ENCODE data around the gene SFTA2. TPM values are rescaled to one million over a fixed set of nuclear protein-coding genes. Genes with fewer than 3 reads are reported as not detected.

The SFTA2 gene
- polyA plus RNA-seq, 1 of the 3 experiments (the other 2 are of a cell fraction) = not detected

DNA sequence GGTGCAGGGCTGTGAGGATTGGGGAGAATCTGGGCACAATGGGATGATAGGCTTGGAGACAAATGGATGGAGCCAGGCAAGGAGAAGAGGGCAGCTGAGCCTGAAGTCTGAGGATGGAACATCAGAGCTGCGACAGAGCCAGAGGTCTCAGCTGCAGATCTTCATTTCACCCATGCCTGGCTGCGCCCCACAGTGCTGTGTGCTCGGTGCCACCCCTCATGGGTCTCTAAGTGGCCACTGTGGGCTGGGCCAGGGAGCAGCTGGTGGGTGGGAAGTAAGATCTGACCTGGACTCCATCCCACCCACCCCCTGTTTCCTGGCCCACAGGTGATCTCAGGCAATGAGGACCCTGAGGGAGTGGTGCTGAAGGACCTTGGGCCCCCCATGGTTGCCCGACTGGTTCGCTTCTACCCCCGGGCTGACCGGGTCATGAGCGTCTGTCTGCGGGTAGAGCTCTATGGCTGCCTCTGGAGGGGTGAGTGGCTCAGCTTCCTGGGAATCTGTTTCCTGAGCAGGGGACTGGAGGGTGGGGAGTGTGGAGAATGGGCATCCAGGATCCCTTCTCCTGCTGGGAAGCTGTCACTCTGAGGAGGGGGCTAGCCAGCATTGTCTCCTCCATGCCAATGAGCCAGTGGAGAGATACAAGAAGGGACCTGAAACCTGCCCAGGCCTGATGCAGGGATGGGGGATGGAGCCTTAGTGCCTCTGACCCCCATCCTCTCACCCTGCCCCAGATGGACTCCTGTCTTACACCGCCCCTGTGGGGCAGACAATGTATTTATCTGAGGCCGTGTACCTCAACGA, 41.1 kb downstream of the SFTA2 start:
- no peak for TF ChIP-seq RXRA (IDR thresholded peaks at IDR 0.05; ENCODE audit: borderline replicate concordance, low read depth)
- TF ChIP-seq EZH2phosphoT487 (IDR thresholded peaks at IDR 0.05; ENCODE audit: borderline replicate concordance, low read depth) = no peak
- no peak for TF ChIP-seq RFX5 (IDR thresholded peaks at IDR 0.05; ENCODE audit: low read length)
- no peak for TF ChIP-seq JUND (IDR thresholded peaks at IDR 0.05)
- TF ChIP-seq, protein P1, sequence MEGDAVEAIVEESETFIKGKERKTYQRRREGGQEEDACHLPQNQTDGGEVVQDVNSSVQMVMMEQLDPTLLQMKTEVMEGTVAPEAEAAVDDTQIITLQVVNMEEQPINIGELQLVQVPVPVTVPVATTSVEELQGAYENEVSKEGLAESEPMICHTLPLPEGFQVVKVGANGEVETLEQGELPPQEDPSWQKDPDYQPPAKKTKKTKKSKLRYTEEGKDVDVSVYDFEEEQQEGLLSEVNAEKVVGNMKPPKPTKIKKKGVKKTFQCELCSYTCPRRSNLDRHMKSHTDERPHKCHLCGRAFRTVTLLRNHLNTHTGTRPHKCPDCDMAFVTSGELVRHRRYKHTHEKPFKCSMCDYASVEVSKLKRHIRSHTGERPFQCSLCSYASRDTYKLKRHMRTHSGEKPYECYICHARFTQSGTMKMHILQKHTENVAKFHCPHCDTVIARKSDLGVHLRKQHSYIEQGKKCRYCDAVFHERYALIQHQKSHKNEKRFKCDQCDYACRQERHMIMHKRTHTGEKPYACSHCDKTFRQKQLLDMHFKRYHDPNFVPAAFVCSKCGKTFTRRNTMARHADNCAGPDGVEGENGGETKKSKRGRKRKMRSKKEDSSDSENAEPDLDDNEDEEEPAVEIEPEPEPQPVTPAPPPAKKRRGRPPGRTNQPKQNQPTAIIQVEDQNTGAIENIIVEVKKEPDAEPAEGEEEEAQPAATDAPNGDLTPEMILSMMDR (IDR thresholded peaks at IDR 0.05) = no peak
- no peak for TF ChIP-seq TEAD4 (IDR thresholded peaks at IDR 0.05; ENCODE audit: borderline replicate concordance, insufficient read depth)
- TF ChIP-seq, protein P2, sequence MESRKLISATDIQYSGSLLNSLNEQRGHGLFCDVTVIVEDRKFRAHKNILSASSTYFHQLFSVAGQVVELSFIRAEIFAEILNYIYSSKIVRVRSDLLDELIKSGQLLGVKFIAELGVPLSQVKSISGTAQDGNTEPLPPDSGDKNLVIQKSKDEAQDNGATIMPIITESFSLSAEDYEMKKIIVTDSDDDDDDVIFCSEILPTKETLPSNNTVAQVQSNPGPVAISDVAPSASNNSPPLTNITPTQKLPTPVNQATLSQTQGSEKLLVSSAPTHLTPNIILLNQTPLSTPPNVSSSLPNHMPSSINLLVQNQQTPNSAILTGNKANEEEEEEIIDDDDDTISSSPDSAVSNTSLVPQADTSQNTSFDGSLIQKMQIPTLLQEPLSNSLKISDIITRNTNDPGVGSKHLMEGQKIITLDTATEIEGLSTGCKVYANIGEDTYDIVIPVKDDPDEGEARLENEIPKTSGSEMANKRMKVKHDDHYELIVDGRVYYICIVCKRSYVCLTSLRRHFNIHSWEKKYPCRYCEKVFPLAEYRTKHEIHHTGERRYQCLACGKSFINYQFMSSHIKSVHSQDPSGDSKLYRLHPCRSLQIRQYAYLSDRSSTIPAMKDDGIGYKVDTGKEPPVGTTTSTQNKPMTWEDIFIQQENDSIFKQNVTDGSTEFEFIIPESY (IDR thresholded peaks at IDR 0.05; ENCODE audit: borderline replicate concordance, low read depth) = no peak
- TF ChIP-seq FOXJ3 (CRISPR knock-in tag; IDR thresholded peaks at IDR 0.05) = no peak
- no peak for TF ChIP-seq FOXM1 (IDR thresholded peaks at IDR 0.05; ENCODE audit: low read depth)
- no peak for TF ChIP-seq NFIC (IDR thresholded peaks at IDR 0.05; ENCODE audit: borderline replicate concordance)
- no peak for TF ChIP-seq RCOR1 (IDR thresholded peaks at IDR 0.05; ENCODE audit: low read length)
- no peak for TF ChIP-seq GABPA (IDR thresholded peaks at IDR 0.05; ENCODE audit: low read depth)
- TF ChIP-seq, protein P3, sequence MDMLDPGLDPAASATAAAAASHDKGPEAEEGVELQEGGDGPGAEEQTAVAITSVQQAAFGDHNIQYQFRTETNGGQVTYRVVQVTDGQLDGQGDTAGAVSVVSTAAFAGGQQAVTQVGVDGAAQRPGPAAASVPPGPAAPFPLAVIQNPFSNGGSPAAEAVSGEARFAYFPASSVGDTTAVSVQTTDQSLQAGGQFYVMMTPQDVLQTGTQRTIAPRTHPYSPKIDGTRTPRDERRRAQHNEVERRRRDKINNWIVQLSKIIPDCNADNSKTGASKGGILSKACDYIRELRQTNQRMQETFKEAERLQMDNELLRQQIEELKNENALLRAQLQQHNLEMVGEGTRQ (IDR thresholded peaks at IDR 0.05; ENCODE audit: borderline replicate concordance, low read depth, low read length) = no peak
- TF ChIP-seq, protein P4, sequence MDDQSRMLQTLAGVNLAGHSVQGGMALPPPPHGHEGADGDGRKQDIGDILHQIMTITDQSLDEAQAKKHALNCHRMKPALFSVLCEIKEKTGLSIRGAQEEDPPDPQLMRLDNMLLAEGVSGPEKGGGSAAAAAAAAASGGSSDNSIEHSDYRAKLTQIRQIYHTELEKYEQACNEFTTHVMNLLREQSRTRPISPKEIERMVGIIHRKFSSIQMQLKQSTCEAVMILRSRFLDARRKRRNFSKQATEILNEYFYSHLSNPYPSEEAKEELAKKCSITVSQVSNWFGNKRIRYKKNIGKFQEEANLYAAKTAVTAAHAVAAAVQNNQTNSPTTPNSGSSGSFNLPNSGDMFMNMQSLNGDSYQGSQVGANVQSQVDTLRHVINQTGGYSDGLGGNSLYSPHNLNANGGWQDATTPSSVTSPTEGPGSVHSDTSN (IDR thresholded peaks at IDR 0.05) = no peak
- TF ChIP-seq FOSL2 (IDR thresholded peaks at IDR 0.05; ENCODE audit: borderline replicate concordance, low read depth) = no peak
- TF ChIP-seq NRF1 (IDR thresholded peaks at IDR 0.05; ENCODE audit: low read depth, low read length) = no peak

More for the DNA sequence above, 41.1 kb downstream of the SFTA2 start:
- Histone ChIP-seq H3F3A (replicated peaks; ENCODE audit: insufficient read depth) (peaks cover 16% of the 10 kb centered on the region), H3K4me3 (ENCODE audit: low read depth in 2 of 2, low read length in 1 of 2) (no peak overlapping the region), H4K20me1 (ENCODE audit: insufficient read depth) (no peaks in the 10 kb centered on the region), H2AFZ (ENCODE audit: low read depth) (no peak overlapping the region), H3K27ac (ENCODE audit: low read depth in 2 of 2, low read length in 1 of 2) (no peak overlapping the region; a peak in 1 of 4 replicates), H3K9me2 (no peaks in the 10 kb centered on the region), H3K4me2 (no peak overlapping the region), H3K9me3 (no peaks in the 10 kb centered on the region), H3K79me2 (ENCODE audit: insufficient read depth) (peaks cover 50% of the 10 kb centered on the region), H3K4me1 (ENCODE audit: control insufficient read depth in 1 of 2, insufficient read depth in 2 of 2, low read depth in 1 of 2, low read length in 1 of 2) (peaks cover 18 to 20% of the 10 kb centered on the region in 2 experiments; a peak in 3 of 4 replicates), H3K36me3 (replicated peaks in 1 of 2; ENCODE audit: control insufficient read depth in 1 of 2, insufficient read depth in 2 of 2, low read length in 1 of 2) (peaks cover 10 to 46% of the 10 kb centered on the region in 2 experiments), H3K9ac (no peak overlapping the region), H3K27me3 (ENCODE audit: insufficient read depth) (no peaks in the 10 kb centered on the region)
- ChIA-PET CTCF (interaction anchor here (0.6 to 2.4 kb wide), 6 partner anchors 9 to 408 kb away, joined by 3 to 11 read pairs (median 4); partner anchors contain the start of gene VARS2), POLR2A (no interaction called here)
- 93% methylated on average over 9 of the region's 12 CpGs for WGBS (ENCODE audit: low lambda C conversion rate)
- peak; percentile 27 for DNase-seq
